HG03442 (cell line): ENCODE data around the gene CLEC1A.

Experiments used
- ATAC-seq: cut with Tn5 transposase; IDR thresholded peaks from one replicate; pipeline ENCODE4 v1.9.1; 2021; ENCODE audit warnings: mild to moderate bottlenecking, moderate library complexity; ENCODE audit not compliant: unreplicated experiment

The CLEC1A gene

DNA sequence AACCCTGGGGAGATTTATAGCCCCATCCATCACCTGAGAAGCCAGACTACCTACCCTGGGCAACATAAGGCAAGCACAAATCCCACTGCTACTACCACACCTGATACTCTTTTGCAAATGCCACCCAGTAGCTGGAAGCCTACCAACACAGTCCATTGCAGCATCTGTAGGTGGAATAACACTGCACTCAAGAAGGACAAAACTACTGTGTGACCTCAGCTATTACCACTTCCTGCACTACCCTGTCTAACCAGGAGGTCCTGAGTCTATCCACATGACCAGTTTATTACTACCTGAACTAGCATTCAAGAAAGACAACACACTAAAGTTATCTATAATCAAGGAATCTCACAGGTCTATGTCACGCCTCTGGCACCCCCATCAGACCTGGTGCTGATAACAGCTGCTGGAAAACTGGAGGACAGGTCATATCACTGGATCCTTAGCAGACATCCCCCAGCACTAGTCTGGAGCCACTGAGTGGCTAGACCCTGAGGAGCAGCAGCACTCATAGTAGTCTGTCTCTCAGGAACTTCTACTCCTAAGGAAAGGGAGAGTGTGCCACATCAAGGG lies 2.9 kb upstream of the CLEC1A start:
- ATAC-seq: no peak

DNA sequence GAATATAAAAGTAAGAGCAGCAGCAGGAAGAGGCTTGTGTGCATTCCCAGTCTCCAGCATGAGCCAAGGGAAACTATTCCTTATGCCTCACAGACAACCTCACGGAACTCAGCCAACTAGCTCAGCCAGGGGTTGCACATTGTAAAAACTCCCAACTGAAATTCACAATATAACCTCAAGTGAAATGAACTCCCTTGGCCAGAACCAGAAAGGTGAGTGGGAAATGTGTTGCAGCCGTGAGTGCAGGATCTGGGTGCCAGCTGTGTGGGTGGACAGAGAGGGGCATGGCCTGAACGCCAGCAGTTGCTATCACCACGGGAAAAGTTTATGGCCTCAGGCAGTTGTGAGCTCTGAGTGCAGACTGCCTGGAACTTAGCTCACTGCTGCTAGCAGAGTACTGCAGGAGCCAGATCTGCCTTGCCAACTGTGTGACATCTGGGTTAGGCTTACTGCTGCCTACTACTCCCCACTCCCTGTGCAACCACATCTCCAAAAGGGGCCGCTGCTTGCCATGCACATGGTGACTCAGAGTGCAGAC lies 2.3 kb upstream of the CLEC1A start:
- ATAC-seq: no peak

DNA sequence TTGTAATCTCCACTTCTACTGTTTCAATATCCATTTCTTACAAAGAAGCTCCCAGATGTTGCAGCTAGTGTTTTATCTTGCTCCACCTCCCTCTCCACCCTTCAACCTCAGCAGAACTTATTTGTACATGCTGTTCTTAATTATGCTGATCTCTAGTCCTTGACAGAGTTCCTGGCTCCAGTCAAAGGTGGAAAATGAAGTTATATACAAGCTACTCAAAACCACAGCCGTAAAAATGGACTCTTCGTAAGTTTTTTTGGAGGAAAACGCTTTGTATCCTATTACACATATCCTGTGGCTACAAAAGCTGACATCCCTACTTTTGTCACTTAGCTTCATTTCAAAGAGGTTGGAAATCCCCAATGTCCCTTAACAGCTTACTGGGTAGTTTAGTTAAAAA lies 1.3 kb downstream of the CLEC1A start:
- no peak for ATAC-seq

DNA sequence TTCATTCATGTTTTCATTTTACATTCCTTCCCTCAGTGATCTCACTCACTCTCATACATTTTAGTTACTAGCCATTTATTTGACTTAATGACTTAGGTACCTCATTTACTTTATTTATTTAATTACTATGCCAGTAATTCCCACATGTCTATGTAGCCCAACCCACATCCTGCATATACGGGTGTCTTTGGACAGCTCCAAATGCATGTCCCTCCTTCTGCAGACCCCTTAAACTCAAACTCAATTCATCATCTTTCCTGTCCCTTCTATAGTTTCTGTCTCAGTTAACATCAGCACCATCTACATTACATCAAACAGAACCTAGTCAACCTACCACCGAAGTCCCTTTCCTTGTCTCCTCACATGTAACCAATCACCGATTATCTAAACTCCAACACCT lies 2.8 kb downstream of the CLEC1A start:
- ATAC-seq: no peak

DNA sequence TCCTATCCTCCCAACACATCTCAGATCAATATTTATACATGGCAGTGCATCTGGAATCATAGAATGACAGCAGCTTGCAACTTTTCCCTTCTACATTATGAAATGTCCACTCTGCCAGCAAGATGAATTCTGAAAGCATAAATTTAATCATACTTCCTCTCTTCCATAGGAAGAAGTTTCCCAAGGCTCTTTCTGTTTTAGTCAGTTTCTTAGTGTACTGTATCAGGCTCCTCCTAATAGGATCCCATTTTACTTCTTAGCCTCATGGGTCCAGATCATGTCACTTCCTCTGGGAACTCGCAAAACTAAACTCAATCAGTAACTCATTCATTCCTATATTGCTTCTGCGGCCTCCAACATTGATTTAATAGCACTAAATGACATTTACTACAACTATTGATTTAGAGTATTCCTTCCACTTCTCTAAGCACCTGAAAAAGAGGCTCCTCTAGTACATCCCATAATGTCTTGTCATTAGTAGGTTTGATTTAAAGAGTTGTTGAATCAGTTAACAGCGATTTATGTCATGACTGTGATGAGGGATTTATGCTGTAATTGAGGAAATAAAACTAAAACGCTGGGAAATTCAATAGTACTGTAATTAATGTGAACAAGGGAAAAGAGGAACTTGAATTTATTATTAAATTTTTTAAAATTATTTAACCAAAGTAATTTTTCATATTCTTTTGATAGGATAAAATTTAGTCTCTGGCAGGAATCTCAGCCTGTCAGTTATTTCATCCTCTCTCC lies 4.0 kb downstream of the CLEC1A start:
- ATAC-seq: no peak

DNA sequence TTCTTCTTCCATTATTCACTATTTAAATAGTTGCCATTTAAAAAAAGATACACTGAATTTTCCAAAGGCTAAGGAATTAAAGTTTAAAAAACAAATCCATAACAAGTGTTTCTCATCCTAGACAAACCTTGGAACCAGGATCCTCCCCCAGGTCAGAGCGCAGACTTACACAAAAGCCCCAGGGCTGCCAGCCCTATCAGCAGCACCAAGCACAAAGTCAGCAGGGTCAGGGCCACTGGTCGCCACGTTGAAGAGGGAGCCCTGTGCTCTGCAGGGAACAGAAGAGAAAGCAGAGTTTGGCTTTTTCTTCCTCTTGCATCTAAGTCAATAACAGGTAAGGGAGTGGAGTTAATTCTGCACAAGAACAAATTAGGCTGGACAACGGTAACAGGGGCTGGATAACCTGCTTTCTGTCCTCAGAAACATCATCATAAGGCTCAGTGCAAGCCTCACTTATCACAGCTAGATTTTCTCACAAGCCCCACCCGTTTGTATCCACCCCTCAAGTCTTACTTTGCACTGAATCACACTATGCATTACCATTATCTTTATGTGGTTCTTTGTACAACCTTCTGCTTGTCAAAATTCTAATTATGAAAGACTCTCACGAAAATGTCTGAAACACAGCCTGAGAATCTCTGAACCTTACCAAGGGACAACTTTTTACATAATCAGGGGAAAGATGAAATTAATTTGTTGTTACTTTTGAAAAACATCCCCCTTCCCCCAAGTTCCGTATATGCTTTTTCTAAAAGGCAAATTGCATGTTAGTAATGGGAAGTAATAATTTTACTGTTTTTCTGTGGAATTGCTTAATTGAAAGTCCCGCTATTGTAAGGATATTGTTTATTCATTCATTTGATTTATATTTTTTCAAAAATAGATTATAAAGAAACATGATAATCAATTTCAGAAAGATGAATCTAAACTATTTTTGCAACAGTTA lies 9.6 kb downstream of the CLEC1A start:
- no peak for ATAC-seq

DNA sequence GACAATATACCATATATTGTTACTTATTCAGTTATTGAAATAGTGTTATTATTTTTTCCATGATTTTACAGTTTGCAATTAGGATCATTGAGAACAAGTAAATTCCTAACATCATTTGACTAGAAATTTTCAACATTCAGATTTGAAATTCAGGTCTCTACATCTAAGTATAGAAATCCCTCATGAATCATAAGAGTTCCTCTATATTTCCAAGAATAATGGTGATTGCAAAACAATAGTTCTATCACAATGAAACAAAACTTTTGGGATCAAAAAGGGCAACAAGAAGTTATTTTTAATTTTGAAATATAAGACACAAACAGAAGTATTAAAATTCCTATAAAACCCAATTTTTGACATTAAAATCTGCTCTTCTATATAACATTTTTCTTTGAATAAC lies 10.8 kb downstream of the CLEC1A start:
- no peak for ATAC-seq

DNA sequence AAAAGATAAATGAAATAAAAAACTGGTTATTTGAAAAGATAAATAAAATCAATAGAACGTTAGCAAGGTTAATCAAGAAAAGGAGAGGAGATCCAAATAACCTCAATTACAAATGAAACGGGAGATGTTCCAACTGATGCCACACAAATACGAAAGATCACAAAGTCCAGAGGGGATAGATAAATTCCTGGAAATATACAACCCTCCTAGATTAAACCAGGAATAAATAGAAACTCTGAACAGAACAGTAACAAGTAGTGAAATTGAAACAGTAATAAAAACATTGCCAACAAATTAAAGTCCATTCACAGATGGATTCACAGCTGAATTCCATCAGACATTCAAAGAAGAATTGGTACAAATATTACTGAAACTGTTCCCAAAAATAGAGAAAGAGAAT lies 12.4 kb downstream of the CLEC1A start:
- no peak for ATAC-seq

DNA sequence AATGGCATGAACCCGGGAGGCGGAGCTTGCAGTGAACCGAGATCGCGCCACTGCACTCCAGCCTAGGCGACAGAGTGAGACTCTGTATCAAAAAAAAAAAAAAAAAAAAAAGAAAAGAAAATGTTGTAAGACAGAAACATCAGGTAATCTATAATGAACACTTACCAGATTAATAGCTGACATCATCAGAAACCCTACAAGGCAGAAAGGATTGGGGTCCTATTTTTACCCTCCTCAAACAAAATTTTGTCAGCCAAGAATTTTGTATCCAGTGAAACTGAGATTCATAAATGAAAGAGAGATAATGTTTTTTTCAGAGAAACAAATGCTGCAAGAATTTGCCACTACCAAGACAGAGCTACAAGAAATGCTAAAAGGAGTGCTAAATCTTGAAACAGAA lies 14.1 kb downstream of the CLEC1A start:
- no peak for ATAC-seq

DNA sequence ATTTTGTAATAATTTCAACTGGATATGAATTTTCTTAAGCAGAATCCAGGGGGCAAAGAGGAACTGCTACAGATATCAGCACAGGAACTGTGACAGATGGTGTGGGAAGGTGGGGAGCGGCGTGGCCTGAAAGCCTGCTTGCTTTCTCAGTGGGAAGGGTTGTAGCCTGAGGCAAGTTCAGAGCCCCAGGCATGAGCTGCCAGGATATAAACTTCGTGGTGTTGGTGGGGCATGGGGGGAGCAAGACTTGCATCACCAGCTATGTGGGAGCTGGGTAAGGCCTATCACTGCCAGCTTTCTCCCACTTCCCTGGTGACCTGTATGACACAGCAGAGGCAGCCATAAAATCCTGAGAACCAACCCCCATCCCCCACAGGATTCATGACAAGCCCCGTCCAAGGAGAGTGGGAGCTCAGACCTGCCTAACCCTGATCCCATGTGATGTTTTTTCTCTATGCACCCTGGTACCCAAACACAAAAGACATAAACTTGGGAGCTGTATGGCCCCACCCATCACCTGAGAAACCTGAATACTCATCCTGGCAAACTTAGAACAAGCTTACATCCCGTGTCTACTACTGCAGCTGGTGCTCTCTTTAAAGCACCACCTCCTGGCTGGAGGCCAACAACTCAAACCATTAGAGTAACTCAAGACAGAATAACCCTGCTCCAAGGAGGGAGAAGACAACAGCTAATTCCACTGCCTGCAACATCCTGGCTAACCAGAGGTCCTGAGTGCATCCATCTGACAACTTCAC lies 16.5 kb downstream of the CLEC1A start:
- no peak for ATAC-seq

DNA sequence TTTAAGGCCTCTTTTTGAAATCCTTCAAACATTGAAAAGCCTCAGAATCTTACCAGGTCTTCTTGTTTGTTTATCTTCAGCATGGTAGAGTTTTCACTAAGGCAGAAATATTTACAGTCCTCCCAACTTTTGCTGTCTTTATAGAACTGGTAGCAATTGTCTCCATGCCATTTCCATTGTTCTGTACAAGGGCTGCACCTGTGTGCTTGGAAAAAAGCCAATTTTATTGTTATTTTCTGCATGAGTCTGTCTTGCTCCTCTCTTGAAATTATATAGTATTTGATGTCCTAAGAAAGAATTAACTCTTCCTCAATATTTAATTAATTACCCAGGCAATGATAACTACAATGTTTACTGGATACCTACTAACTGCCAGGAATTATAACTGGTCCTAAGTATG lies 23.3 kb downstream of the CLEC1A start:
- no peak for ATAC-seq

DNA sequence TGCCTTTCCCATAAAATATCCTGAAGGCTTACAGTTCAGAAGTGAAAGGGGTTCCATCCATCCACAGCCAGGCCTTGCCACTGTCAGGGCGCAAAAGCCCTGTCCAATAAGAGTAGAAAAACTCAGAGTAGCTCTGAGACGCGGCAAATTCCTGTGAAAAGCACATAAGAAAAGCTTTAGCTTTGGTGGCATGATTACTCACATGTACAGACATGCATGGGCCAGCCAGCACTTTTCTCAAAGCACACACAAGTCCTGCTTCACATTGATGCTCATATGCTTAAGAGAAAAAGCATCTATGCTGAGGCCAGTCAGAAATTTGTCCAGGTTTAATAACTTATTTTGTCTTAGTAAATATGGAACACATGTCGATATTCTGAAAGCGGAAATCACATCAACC lies 25.5 kb downstream of the CLEC1A start:
- no peak for ATAC-seq

DNA sequence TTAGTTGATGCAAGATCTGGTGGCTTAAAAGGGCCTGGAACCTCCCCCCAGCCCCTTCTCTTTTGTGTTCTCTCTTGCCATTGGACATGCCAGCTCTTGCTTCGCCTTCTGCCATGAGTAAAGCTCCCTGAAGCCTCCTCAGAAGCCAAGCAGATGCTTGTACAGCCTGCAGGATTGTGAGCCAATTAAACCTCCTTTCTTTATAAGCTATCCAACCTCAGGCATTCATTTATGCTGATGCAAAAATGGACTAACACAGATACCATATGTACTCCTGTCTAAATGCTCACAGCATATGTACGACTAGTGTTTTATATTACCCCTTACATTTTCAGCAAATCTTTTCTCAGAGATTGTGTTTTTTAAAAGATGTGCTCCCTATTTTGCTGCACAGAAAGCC lies 26.7 kb downstream of the CLEC1A start:
- ATAC-seq: no peak

DNA sequence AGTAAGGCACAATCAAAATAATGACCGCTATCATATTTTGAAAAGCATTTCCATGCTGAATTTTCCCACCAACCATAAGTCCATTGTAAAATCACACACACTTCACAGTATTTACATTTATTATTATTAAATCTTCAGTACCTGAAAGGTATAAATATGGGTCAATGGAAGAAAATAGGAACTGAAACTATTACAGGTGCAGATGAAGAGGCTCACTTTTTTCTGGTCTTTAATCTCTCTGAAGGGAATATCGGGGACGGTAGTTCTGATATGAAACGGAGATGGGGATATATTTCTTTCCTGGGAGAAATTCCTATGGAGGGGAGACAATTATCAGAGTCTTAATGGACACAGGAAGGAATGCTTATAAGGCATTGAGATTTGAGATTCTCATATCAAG lies 28.4 kb downstream of the CLEC1A start:
- no peak for ATAC-seq

DNA sequence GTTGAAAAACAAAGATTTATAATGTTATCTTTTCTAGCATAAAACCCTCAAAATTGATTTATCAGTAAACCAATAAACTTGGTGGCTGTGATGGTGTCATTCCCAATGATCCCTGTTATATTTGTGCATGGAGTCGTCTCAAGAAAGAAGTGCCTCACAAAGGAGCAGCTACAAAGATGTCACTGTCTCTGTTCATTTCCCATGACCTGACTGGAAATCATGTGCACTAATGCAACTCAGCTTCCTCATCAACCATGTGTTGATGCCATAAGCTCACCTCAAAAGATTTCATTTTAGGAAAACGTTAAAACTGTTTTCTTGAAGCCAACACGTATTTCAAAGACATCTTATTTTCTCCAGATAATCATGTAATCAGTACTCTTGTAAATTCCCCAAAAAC lies 28.8 kb downstream of the CLEC1A start:
- no peak for ATAC-seq

DNA sequence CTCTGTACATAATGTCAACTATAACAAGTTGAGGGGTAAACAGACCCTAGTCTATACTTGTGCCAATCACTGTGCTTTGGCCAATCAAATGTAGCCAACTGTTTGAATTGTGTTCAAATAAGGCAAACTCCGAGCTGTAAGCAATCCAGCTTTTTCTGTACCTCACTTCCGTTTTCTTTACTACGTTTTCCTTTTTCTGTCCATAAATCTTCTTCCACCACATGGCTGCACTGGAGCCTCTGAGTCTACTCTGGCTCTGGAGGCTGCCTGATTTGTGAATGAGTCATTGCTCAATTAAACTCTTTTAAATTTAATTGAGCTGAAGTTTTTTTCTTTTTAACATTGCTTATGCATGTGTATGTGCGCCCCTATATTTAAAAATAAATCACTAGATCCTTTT lies 29.7 kb downstream of the CLEC1A start:
- ATAC-seq: no peak

DNA sequence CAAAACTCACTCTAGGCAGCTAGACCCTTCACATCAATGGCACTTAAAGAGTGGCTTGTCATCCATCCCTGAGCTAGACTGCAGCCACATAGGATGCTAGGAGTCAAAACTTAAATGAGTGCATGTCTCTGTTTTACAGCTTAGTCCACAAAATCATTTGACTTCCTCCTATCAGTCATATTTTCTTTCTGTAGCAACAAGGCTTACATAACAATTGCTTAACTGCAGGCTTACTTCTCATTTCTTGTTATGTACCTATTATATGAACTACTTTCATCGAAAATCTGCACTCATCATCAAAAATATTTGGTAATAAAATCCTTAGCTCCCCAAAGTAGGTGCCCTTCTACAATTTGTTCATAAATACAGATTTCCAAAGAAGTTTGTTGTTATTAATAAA lies 30.1 kb downstream of the CLEC1A start:
- no peak for ATAC-seq

DNA sequence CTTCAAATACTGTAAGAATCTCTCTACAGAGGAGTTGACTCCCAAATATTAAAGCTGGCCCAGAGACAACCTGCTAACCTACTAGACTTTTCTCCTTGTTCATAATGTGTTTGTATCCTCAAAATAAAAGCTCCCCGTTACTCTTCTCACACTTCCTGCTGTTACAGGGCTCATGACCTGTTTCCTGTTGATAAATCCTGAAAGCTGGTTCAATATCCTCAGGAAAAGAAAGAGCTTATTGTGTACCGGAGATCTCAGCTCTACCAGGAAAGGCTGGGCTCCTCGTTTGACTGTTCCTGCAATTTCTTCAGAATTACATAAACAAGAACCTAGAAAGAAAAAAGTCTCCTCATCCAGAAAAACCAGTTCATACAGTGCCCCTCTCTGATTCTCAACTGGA lies 30.8 kb downstream of the CLEC1A start:
- no peak for ATAC-seq

DNA sequence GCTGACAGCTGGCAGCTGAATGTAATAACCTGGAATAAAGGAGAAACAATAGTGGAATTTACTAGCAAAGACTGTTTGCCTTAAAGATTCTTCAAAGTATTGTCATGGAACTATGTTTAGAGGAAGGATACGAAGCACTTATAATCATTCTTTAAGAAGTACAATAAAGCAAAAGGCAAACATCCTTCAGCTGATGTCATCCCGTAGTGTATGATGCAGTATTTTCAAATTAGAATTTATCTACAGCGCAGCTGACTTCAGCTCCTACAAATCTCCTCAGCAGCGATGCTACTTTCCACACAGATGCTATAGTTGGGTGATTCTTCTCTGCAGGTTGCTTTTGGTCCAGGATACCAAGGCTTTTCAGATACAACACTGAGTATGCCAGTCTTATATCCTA lies 31.5 kb downstream of the CLEC1A start:
- ATAC-seq: no peak

DNA sequence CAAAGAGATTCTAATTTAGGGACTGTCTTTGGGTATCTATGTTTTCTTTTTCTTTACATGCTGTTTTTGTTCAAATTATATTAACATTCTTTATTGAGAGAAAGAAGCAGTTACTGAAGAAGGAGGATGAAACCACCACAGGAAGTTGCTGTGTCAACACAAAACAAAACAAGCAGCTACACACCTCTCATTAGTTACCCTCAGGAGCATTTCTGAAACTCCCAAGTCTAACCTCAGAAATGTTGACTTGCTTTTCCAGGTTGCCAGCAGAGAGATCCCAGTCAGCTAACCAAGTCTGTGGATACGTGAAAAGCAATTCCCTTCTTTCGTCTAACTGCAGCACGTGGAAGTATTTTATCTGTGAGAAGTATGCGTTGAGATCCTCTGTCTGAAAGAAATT lies 33.5 kb downstream of the CLEC1A start:
- ATAC-seq: no peak

DNA sequence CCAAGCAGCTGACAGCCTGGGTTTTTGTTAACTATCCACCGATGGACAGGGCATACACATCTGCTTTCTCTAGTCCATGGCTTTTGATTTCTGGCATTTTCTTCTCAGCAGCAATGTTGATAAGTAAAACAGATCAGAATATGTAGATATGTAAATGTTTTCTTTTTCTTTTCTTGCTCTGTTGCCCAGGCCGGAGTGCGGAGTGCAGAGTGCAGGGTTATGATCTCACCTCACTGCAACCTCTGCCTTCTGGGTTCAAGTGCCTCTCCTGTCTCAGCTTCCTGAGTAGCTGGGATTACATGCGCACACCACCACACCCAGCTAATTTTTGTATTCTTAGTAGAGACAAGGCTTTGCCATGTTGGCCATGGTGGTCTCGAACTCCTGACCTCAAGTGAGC lies 40.4 kb downstream of the CLEC1A start:
- no peak for ATAC-seq
